Measurements from ENCODE around the gene FHOD1.

Gene FHOD1

GRCh38 chr16:67268136-67268579 is 20.9 kb upstream of the FHOD1 start:
- H3K9me3 ChIP-seq (ENCODE audit: control insufficient read depth, low read length): no peaks in the 10 kb centered on the region
- H2AFZ ChIP-seq: no peak overlapping the region
- H3K27ac ChIP-seq: no peak overlapping the region
- no peak for TF ChIP-seq CTCF (IDR thresholded peaks at IDR 0.05)
- no peaks in the 10 kb centered on the region for H3K27me3 ChIP-seq (ENCODE audit: control insufficient read depth, insufficient read depth, low read length)
- no peak overlapping the region for H3K9ac ChIP-seq
- no peaks in the 10 kb centered on the region for H3K79me2 ChIP-seq
- H3K4me1 ChIP-seq: no peaks in the 10 kb centered on the region
- no peaks in the 10 kb centered on the region for H3K36me3 ChIP-seq (ENCODE audit: control insufficient read depth, insufficient read depth, low read length)
- H3K4me3 ChIP-seq (ENCODE audit: low read depth, low read length): no peak overlapping the region
- H3K4me2 ChIP-seq (ENCODE audit: low read length): no peak overlapping the region

- Histone ChIP-seq H3K27ac (no peak overlapping the region), H3K9me3 (ENCODE audit: control insufficient read depth, low read length) (no peaks in the 10 kb centered on the region)
These were observed 18.6 kb upstream of the FHOD1 start for GRCh38 chr16:67265834-67266233.

GRCh38 chr16:67264866-67265265 is 17.6 kb upstream of the FHOD1 start:
- no peak overlapping the region for H3K9ac ChIP-seq
- no peak overlapping the region for H3K4me3 ChIP-seq (ENCODE audit: low read depth, low read length)
- no peaks in the 10 kb centered on the region for H3K79me2 ChIP-seq
- no peaks in the 10 kb centered on the region for H3K9me3 ChIP-seq (ENCODE audit: control insufficient read depth, low read length)
- H3K27ac ChIP-seq: no peak overlapping the region
- H3K27me3 ChIP-seq (ENCODE audit: control insufficient read depth, insufficient read depth, low read length): no peaks in the 10 kb centered on the region
- no peak for TF ChIP-seq CTCF (IDR thresholded peaks at IDR 0.05)
- H2AFZ ChIP-seq: no peak overlapping the region
- H3K4me2 ChIP-seq (ENCODE audit: low read length): no peak overlapping the region
- H3K4me1 ChIP-seq: peaks cover 5% of the 10 kb centered on the region
- no peaks in the 10 kb centered on the region for H3K36me3 ChIP-seq (ENCODE audit: control insufficient read depth, insufficient read depth, low read length)

More at GRCh38 chr16:67265834-67266233, 18.6 kb upstream of the FHOD1 start:
- Histone ChIP-seq H3K79me2 (no peaks in the 10 kb centered on the region), H3K9ac (no peak overlapping the region), H2AFZ (no peak overlapping the region), H3K4me2 (ENCODE audit: low read length) (no peak overlapping the region), H3K4me3 (ENCODE audit: low read depth, low read length) (no peak overlapping the region), H3K36me3 (ENCODE audit: control insufficient read depth, insufficient read depth, low read length) (no peaks in the 10 kb centered on the region), H3K27me3 (ENCODE audit: control insufficient read depth, insufficient read depth, low read length) (no peaks in the 10 kb centered on the region), H3K4me1 (no peaks in the 10 kb centered on the region)
- TF ChIP-seq CTCF (IDR thresholded peaks at IDR 0.05): no peak

GRCh38 chr16:67264277-67264676 is 17.0 kb upstream of the FHOD1 start:
- Histone ChIP-seq H3K79me2 (no peaks in the 10 kb centered on the region), H3K4me3 (ENCODE audit: low read depth, low read length) (no peak overlapping the region), H3K27me3 (ENCODE audit: control insufficient read depth, insufficient read depth, low read length) (no peaks in the 10 kb centered on the region), H3K27ac (no peak overlapping the region), H3K4me1 (peaks cover 8% of the 10 kb centered on the region), H3K9me3 (ENCODE audit: control insufficient read depth, low read length) (no peaks in the 10 kb centered on the region), H3K36me3 (ENCODE audit: control insufficient read depth, insufficient read depth, low read length) (no peaks in the 10 kb centered on the region), H3K9ac (no peak overlapping the region), H2AFZ (no peak overlapping the region), H3K4me2 (ENCODE audit: low read length) (no peak overlapping the region)
- TF ChIP-seq CTCF (IDR thresholded peaks at IDR 0.05): no peak

- no peaks in the 10 kb centered on the region for H3K27me3 ChIP-seq (ENCODE audit: control insufficient read depth, insufficient read depth, low read length)
- no peak overlapping the region for H3K9ac ChIP-seq
- H3K4me2 ChIP-seq (ENCODE audit: low read length): no peak overlapping the region
- H3K4me3 ChIP-seq (ENCODE audit: low read depth, low read length): no peak overlapping the region
- TF ChIP-seq CTCF (IDR thresholded peaks at IDR 0.05): no peak
- no peaks in the 10 kb centered on the region for H3K36me3 ChIP-seq (ENCODE audit: control insufficient read depth, insufficient read depth, low read length)
- no peaks in the 10 kb centered on the region for H3K79me2 ChIP-seq
- peaks cover 8% of the 10 kb centered on the region for H3K4me1 ChIP-seq
- no peaks in the 10 kb centered on the region for H3K9me3 ChIP-seq (ENCODE audit: control insufficient read depth, low read length)
- H3K27ac ChIP-seq: no peak overlapping the region
- H2AFZ ChIP-seq: no peak overlapping the region
These were observed 15.9 kb upstream of the FHOD1 start for GRCh38 chr16:67263201-67263600.
